ENCODE measurements around the gene AP1S3.
"Not testable (repeated sequence)": the region's sequence is repeated elsewhere in the genome, so short reads cannot be mapped to it uniquely, and the experiment has no call there.

AP1S3 gene

DNA sequence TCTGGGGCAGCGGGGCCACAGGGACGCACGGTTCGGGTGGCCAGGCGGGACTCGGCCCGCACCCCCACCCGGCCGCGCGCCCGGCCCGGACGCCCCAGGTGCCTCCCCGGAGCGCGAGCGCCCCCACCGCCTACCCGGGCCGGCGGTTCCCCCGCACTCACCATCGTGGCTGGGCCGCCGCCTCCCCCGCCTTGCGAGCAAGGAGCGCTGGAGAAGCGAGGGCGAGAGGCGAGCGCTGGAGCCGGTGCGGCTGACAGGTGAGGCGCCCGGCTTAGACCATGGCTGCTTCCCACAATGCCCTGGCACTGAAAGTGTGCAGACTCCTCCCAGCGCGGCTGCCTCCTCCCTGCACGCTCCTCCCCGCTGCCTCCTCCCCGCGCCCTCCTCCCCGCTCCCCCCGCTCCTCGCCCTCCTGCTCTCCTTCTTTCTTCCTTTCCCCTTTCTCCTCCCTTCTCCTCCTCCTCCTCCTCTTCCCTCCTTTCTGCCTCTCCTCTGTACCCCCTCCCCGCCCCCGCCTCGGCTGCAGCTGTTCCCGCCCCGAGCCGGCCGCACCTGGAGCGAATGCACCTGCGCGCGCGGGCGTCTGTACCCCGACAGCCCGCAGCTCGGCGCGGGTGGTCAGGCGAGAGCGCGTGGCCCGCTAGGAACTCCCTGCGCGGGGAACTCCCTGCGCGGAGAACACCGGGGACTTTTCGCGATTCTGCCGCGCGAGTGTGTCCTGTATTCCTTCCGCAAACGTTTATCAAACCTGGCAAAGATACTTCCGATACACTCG lies at the start of gene AP1S3:
TSS of gene AP1S3 (minus strand) at position 296 of the 775 bp plus-strand sequence. CDS start at position 164, 132 bp downstream.
- H3K4me3 ChIP-seq: peak within 1 kb of the TSS; percentile 85
- TF ChIP-seq EZH2 (IDR thresholded peaks at IDR 0.05): no peak
- TF ChIP-seq POLR2AphosphoS5 (IDR thresholded peaks at IDR 0.05; ENCODE audit: borderline replicate concordance, low read depth, low read length): peak; percentile 65; the same call in 1 of the 2 replicates
- peak within 1 kb of the TSS; percentile 72 for H3K9ac ChIP-seq (ENCODE audit: insufficient read length)
- no peaks in the 10 kb centered on the region for H3K9me3 ChIP-seq (ENCODE audit: low read depth, low read length)
- no peak within 1 kb of the TSS for H3K27ac ChIP-seq
- DNase-seq (ENCODE audit: low read depth, low spot score): no peak
- H3K36me3 ChIP-seq (ENCODE audit: insufficient read depth, low read length): 0 out of 2 replicates have a peak, but pooled peaks cover 3% of the 10 kb centered on the region

DNA sequence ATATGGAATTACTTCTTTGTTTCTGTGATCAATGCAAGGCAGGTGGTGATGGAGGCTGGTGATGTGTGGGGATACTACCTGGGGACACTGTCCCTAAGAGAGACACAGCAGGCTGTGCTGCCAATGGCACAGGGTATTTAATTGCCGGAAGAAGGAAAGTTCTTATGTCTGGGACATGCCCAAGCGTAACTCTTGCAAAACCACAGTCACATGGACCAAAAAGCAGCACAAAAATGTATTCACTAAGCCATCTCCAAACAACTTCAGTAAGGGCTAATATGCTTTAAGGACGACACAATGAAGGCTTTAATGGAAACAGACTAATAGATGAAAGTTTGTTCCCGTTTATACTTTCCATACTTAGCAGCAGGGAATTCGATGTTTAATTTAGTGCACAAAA lies 49.7 kb upstream of the AP1S3 start:
- Histone ChIP-seq H3K9me3 (ENCODE audit: low read depth, low read length) (no peaks in the 10 kb centered on the region), H3K4me3 (no peak overlapping the region), H3K27ac (no peak overlapping the region), H3K9ac (ENCODE audit: insufficient read length) (no peak overlapping the region), H3K36me3 (ENCODE audit: insufficient read depth, low read length) (peaks cover 30% of the 10 kb centered on the region)
- TF ChIP-seq EZH2 (IDR thresholded peaks at IDR 0.05): no peak
- no peak for TF ChIP-seq POLR2AphosphoS5 (IDR thresholded peaks at IDR 0.05; ENCODE audit: borderline replicate concordance, low read depth, low read length)
- TF ChIP-seq FOXP2 (optimal IDR thresholded peaks at IDR 0.05; ENCODE audit: control extremely low read depth, extremely low read length, insufficient read depth): no peak
- no peak for DNase-seq (ENCODE audit: low read depth, low spot score)

DNA sequence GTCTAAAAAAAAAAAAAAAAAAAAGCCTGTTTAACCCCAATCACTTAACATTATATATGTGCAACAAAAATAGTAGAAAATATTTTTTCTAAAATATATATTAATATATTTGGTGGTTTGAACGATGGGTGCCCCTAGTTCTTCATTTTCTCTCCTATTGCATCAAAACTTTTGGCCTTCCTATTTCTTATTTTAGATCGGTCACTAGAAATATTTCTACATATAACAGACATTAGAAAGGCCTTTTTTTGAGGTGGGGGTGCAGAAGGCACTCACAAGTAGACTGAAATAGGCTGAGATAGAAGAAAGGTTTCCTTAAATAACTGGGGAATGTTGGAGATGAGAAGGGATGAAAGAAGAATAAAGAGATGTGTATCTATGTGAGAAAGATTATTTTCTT lies 49.3 kb upstream of the AP1S3 start:
- TF ChIP-seq POLR2AphosphoS5 (IDR thresholded peaks at IDR 0.05; ENCODE audit: borderline replicate concordance, low read depth, low read length) (no peak), FOXP2 (optimal IDR thresholded peaks at IDR 0.05; ENCODE audit: control extremely low read depth, extremely low read length, insufficient read depth) (no peak), EZH2 (IDR thresholded peaks at IDR 0.05) (no peak)
- no peak overlapping the region for H3K27ac ChIP-seq
- DNase-seq (ENCODE audit: low read depth, low spot score): no peak
- H3K36me3 ChIP-seq (ENCODE audit: insufficient read depth, low read length): peaks cover 33% of the 10 kb centered on the region
- H3K9me3 ChIP-seq (ENCODE audit: low read depth, low read length): no peaks in the 10 kb centered on the region
- no peak overlapping the region for H3K4me3 ChIP-seq
- H3K9ac ChIP-seq (ENCODE audit: insufficient read length): no peak overlapping the region

DNA sequence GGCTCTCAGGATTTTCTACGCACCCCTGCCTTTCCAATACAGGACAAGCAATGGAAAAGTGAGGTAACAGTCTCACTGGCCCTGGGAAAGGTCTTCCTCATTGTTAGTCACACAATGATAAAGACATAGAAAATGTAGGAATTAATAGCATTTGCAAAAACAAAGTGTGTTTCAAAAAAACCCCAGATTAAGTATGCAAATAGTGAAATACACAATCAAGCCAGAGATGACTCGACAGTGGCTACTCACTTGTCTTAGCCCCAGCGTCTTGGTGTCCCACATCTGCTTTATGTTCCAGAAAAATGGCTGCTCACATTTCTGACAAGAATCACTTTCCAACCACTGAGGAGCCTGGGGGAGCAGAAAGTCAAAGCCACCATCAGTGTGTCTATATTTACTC lies 47.0 kb upstream of the AP1S3 start:
- Histone ChIP-seq H3K9me3 (ENCODE audit: low read depth, low read length) (no peaks in the 10 kb centered on the region), H3K9ac (ENCODE audit: insufficient read length) (no peak overlapping the region), H3K27ac (no peak overlapping the region), H3K36me3 (ENCODE audit: insufficient read depth, low read length) (peaks cover 36% of the 10 kb centered on the region), H3K4me3 (no peak overlapping the region)
- DNase-seq (ENCODE audit: low read depth, low spot score): no peak
- TF ChIP-seq EZH2 (IDR thresholded peaks at IDR 0.05) (no peak), FOXP2 (optimal IDR thresholded peaks at IDR 0.05; ENCODE audit: control extremely low read depth, extremely low read length, insufficient read depth) (no peak), POLR2AphosphoS5 (IDR thresholded peaks at IDR 0.05; ENCODE audit: borderline replicate concordance, low read depth, low read length) (no peak)

DNA sequence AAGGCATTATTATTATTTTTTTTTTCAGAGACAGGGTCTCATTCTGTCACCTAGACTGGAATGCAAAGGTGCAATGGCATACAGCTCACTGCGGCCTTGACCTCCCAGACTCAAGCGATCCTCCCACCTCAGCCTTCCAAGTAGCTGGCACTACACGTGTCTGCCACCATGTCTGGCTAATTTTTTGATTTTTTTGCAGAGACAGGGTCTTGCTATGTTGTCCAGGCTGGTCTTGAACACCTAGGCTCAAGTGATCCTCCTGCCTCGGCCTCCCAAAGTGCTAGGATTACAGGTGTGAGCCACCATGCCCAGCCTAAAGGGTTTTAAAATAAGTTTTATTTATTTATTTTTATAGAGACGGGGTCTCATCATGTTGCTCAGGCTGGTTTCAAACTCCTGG lies 45.3 kb upstream of the AP1S3 start:
- no peak for TF ChIP-seq EZH2 (IDR thresholded peaks at IDR 0.05)
- TF ChIP-seq FOXP2 (optimal IDR thresholded peaks at IDR 0.05; ENCODE audit: control extremely low read depth, extremely low read length, insufficient read depth): no peak
- no peak for TF ChIP-seq POLR2AphosphoS5 (IDR thresholded peaks at IDR 0.05; ENCODE audit: borderline replicate concordance, low read depth, low read length)
- Histone ChIP-seq H3K27ac (no peak overlapping the region), H3K9me3 (ENCODE audit: low read depth, low read length) (no peaks in the 10 kb centered on the region), H3K9ac (ENCODE audit: insufficient read length) (no peak overlapping the region), H3K36me3 (ENCODE audit: insufficient read depth, low read length) (peaks cover 46% of the 10 kb centered on the region), H3K4me3 (no peak overlapping the region)
- no peak for DNase-seq (ENCODE audit: low read depth, low spot score)

DNA sequence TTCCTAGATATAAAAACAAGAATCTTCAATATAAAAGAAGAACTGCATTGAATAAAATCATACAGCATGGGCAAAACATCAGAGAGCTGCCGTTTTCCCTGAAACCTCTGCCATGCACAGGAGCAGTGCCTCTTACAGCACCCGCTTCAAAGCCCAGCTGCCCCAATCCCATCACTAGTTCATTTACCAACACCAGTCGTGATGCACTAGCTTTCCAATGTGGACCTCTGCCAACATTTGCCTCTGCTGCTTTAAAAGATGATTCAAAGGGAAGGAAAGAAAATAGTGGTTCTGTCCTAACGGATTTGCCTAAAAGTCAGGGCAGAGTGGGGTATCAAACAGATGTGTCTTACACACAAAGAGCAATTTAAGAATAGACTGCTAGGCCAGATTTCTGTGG lies 43.4 kb upstream of the AP1S3 start:
- H3K36me3 ChIP-seq (ENCODE audit: insufficient read depth, low read length): peaks cover 54% of the 10 kb centered on the region
- TF ChIP-seq EZH2 (IDR thresholded peaks at IDR 0.05) (no peak), FOXP2 (optimal IDR thresholded peaks at IDR 0.05; ENCODE audit: control extremely low read depth, extremely low read length, insufficient read depth) (no peak), POLR2AphosphoS5 (IDR thresholded peaks at IDR 0.05; ENCODE audit: borderline replicate concordance, low read depth, low read length) (no peak)
- no peak overlapping the region for H3K4me3 ChIP-seq
- no peak for DNase-seq (ENCODE audit: low read depth, low spot score)
- H3K27ac ChIP-seq: no peak overlapping the region
- no peaks in the 10 kb centered on the region for H3K9me3 ChIP-seq (ENCODE audit: low read depth, low read length)
- H3K9ac ChIP-seq (ENCODE audit: insufficient read length): no peak overlapping the region

DNA sequence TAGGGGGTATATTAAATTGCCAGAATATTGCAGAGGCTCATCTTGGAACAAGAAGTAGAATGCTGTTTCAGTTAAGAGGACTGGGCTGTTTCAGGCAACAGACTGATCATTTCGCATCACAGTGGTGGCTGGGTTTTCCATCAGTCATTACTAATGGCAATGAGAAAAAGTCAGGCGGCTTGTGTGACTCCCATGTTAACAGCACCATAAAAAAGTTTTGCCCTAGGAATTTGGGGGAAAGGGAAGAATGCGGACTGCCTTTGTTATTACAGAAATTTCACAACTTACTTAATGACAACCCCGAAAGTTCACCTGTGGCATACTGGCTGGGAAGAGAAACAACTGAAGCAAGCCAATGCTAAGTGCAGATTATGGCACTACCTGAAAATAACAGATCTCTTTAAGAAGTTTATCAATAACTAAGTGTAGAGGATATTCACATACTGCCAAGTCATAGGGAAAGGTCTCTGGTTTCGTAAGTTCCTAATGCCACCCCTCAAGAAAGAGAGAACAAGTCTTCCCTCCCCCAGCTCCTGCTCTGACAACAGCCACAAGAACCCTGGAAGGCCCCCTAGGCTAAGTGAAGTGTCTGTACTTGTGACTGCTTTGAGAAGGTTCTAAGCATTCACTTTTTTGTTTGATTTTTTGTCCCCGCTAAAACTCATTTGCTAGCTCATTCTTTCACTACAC lies 40.5 kb upstream of the AP1S3 start:
- peaks cover 62% of the 10 kb centered on the region for H3K36me3 ChIP-seq (ENCODE audit: insufficient read depth, low read length)
- TF ChIP-seq EZH2 (IDR thresholded peaks at IDR 0.05) (no peak), POLR2AphosphoS5 (IDR thresholded peaks at IDR 0.05; ENCODE audit: borderline replicate concordance, low read depth, low read length) (no peak), FOXP2 (optimal IDR thresholded peaks at IDR 0.05; ENCODE audit: control extremely low read depth, extremely low read length, insufficient read depth) (no peak)

DNA sequence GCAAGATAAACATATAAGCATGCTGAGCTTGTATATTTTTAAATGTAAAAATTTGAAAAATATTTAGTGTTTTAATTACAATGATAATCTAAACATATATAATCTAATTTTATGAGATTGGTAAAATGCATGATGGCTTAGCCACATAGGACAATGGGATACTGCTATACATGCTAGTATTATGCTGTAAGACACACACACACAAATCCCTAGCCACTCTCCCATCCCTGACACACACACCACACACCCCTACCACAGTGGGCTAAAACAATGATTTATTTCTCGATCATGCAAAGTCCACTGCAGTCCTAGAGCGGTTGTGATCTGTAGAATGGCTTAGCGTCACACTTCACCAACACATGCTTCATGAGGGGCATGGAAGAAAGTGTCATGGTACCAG lies 36.3 kb upstream of the AP1S3 start:
- no peak for TF ChIP-seq FOXP2 (optimal IDR thresholded peaks at IDR 0.05; ENCODE audit: control extremely low read depth, extremely low read length, insufficient read depth)
- TF ChIP-seq POLR2AphosphoS5 (IDR thresholded peaks at IDR 0.05; ENCODE audit: borderline replicate concordance, low read depth, low read length): no peak
- no peak for TF ChIP-seq EZH2 (IDR thresholded peaks at IDR 0.05)
- Histone ChIP-seq H3K9me3 (ENCODE audit: low read depth, low read length) (no peaks in the 10 kb centered on the region), H3K27ac (no peak overlapping the region), H3K9ac (ENCODE audit: insufficient read length) (no peak overlapping the region), H3K4me3 (no peak overlapping the region), H3K36me3 (ENCODE audit: insufficient read depth, low read length) (peaks cover 42% of the 10 kb centered on the region)
- DNase-seq (ENCODE audit: low read depth, low spot score): no peak

More for the DNA sequence above, 40.5 kb upstream of the AP1S3 start:
- Histone ChIP-seq H3K9me3 (ENCODE audit: low read depth, low read length) (no peaks in the 10 kb centered on the region), H3K27ac (peak overlapping the region; percentile 34; the same call in 1 of the 2 replicates), H3K4me3 (no peak overlapping the region), H3K9ac (ENCODE audit: insufficient read length) (no peak overlapping the region)
- no peak for DNase-seq (ENCODE audit: low read depth, low spot score)

DNA sequence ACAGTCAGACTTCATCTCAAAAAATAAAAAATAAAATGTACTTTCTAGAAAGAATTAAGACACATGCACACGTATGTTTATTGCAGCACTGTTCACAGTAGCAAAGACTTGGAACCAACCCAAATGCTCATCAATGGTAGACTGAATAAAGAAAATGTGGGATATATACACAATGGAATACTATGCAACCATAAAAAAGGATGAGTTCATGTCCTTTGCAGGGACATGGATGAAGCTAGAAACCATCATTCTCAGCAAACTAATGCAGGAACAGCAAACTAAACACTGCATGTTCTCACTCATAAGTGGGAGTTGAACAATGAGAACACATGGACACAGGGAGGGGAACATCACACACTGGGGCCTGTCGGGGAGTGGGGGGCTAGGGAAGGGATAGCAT lies 35.4 kb upstream of the AP1S3 start:
- DNase-seq (ENCODE audit: low read depth, low spot score); H3K9me3 ChIP-seq (ENCODE audit: low read depth, low read length); H3K4me3 ChIP-seq; H3K27ac ChIP-seq; H3K9ac ChIP-seq (ENCODE audit: insufficient read length): not testable (repeated sequence)
- H3K36me3 ChIP-seq (ENCODE audit: insufficient read depth, low read length): peaks cover 33% of the 10 kb centered on the region

DNA sequence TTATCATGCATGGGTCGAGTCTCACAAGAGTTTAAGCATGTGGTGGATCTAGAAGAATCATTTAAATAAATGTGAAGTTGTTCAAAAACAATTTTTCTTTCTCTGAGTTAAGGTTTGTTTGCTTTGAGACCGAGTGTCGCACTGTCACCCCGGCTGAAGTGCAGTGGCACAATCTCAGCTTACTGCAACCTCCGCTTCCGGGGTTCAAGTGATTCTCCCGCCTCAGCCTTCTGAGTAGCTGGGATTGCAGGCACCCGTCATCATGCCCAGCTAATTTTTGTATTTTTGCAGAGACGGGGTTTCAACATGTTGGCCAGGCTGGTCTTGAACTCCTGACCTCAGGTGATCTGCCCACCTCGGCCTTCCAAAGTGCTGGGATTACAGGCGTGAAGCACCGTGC lies 34.3 kb upstream of the AP1S3 start:
- DNase-seq (ENCODE audit: low read depth, low spot score); H3K9ac ChIP-seq (ENCODE audit: insufficient read length); H3K9me3 ChIP-seq (ENCODE audit: low read depth, low read length): not testable (repeated sequence)
- H3K4me3 ChIP-seq: peak overlapping the region; percentile 40; the same call in 1 of the 2 replicates
- peaks cover 24% of the 10 kb centered on the region for H3K36me3 ChIP-seq (ENCODE audit: insufficient read depth, low read length)
- peak overlapping the region; percentile 90 for H3K27ac ChIP-seq
